Stimulated activated CD4-positive, alpha-beta T cell treated with anti-CD3 and anti-CD28 coated beads, Interleukin-15, amount 100 ng/mL, for 24 hours (primary cell): ENCODE measurements around the gene NHS.
A peak's percentile ranks its signal among the peaks of the same experiment; 100 is the strongest.

Experiments
- DNase-seq: peaks from one replicate; pipeline ENCODE4 v3.0.0-alpha.2; 2020

Gene NHS

DNA sequence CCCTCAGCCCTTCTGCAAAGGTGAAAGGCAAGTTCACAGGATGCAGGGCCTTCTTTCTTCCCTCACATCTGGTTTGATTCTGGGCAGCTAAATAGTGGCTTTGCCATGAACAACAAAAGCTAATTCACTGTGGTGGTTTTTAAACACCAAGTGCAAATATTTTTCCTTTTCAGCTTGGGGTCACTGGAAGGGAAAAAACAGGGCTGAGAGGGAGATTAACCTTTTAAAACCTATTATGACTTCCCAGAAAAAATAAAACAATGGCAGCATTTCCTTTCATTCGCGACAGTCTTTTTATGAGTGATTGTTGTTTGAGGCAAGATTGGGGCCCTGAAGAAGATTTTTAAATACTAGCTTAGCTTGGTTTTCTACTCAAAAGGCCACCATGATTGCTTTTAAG is 258.5 kb downstream of the NHS start:
- DNase-seq: no peak

- DNase-seq: no peak
Observed at GRCh38 chrX:17634542-17635207, 259.7 kb downstream of the NHS start.

- DNase-seq: no peak
Observed at GRCh38 chrX:17635231-17635630, 260.2 kb downstream of the NHS start.

GRCh38 chrX:17637235-17637634 is 262.2 kb downstream of the NHS start:
- DNase-seq: no peak

DNA sequence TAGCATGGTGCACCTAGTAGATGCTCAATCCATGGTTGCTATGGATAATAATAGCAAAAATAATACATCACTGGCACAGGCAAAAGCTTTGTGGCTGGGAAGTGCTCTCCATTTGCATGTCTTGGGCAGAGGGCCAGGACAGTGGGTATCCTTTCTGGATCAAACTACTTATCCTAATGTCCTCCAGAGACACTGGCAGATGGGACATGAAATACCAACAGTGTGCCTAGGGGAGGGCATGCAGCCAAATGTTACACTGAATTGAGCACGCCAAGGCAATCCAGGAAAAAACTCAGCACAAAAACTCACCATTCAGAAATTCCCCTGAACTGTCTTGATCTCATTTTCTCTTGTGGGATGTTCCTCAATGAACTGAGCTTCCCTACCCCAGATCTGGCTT is 263.7 kb downstream of the NHS start:
- no peak for DNase-seq

- no peak for DNase-seq
Observed at GRCh38 chrX:17642891-17643290, 267.9 kb downstream of the NHS start.

DNA sequence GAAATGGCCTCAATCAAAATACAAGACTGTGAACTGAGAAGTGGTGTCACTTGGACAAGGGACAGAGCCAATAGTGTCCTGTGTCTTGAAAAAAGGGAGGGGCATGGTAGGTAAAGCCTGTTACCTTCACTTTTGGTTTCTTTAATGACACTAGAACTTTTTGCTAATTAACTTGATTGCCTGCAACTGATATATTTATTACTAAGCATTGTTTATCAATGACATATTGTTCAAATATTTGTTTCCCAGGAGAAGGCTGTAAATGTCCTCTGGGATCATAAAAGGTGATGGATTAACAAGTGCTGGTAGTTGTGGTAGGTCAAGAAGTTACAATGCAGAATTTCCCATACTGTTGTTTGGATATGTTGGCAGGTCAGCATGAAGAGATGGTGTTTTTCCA is 268.5 kb downstream of the NHS start:
- no peak for DNase-seq

DNA sequence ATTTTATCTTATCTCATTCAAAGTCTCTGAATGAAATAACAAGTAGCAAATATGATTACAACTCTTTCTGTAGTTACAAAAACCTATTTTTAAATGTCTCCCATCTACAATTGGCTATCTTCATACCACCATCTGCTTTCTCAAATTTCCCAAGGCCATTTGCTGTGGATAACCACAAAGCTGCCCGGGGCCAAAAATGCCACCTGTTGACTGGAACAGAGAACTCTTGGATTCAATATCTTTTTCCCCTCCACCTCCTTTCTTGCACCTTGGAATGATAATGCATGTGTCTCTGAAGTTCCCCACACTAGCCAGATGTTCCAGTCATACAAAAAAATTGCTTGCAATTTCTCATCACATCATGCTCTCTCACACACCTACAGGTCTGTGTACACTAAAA is 269.0 kb downstream of the NHS start:
- DNase-seq: no peak

GRCh38 chrX:17654116-17654515 is 279.1 kb downstream of the NHS start:
- DNase-seq: peak; percentile 63

- DNase-seq: peak; percentile 29
Observed at GRCh38 chrX:17655211-17656034, 280.4 kb downstream of the NHS start.

GRCh38 chrX:17656035-17656418 is 281.0 kb downstream of the NHS start:
- peak; percentile 12 for DNase-seq

- DNase-seq: no peak
Observed at GRCh38 chrX:17656556-17656955, 281.6 kb downstream of the NHS start.

GRCh38 chrX:17662391-17662790 is 287.4 kb downstream of the NHS start:
- no peak for DNase-seq

DNA sequence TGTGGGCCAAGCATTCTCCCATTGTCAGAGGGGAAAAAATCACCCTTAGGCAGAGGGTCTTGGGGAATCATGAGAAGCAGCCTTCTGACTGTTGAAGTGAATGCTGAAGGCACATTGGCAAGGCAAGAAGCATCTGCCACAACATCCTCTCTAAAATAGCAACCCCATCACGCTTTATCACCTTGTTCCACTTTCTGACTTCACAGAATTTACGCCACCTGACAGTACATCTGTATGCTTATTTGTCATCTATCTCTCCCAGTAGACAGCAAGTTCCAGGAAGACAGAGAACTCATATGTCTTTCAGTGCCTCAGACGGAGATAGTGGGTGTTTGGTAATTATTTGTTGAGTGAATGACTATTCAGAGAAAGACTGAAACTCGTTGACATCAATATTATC is 293.9 kb downstream of the NHS start:
- no peak for DNase-seq

DNA sequence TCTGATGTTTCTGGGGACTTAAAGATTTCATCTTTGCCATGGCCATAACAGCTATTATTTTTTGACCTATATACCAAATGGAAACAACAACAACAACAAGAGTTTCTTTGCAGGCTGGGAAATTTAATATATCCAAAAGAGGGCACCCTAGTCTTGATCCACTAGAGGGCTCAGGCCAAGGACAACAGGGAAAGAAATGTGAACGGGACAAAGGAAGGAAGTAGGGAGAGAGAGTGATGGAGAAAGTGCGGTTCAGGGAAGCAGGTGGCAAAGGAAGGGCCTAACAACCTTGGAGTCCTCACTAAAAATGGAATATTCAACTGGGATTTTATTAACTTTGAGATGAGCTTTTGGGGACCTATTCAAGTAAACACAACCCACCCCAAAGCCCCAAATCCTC is 294.5 kb downstream of the NHS start:
- no peak for DNase-seq

GRCh38 chrX:17669891-17670290 is 294.9 kb downstream of the NHS start:
- DNase-seq: no peak

DNA sequence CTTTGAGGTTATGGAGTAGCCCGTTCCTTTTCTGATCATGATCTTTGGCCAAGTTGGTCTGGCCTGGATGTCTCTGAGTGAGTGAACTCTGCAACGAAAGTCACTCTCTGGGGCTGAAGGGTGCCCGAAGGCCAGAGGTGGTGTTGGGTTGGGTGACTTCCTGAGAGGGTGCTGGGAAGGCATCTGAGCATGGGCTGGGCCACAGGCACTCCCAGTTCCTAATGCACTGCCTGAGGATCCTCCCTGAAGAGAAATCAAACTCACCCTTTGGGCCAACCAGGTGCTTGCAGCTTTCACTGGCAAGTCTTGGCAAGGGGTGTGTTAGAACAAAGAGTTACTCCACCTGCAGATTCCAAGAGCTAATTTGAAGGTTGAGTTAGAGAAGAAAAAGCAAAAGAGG is 295.9 kb downstream of the NHS start:
- no peak for DNase-seq

- DNase-seq: no peak
Observed at GRCh38 chrX:17674601-17675000, 299.6 kb downstream of the NHS start.

- no peak for DNase-seq
Observed at GRCh38 chrX:17679261-17679660, 304.3 kb downstream of the NHS start.

GRCh38 chrX:17679820-17680219 is 304.8 kb downstream of the NHS start:
- no peak for DNase-seq

GRCh38 chrX:17680732-17681413 is 305.9 kb downstream of the NHS start:
- no peak for DNase-seq

- DNase-seq: peak; percentile 6
Observed at GRCh38 chrX:17682259-17682658, 307.3 kb downstream of the NHS start.

DNA sequence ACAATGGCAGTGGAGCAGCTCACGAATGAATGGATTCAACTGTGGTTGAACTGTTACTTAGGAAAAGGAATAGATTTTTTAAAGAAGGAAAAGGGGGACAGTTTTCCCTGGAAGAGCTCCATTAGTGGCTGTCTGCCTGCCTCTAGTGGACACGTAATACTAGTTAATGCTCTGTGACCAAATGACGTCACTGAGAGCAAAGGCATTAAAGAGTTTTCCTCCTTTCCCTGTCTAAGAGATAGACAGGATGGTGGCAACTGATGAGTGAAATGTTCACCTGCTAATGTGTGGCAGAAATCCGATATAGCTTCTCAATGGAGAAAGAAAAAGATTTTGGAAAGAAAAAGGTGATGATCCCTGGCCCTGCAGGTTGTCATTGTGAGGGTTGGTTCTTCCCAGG is 310.0 kb downstream of the NHS start:
- DNase-seq: no peak

DNA sequence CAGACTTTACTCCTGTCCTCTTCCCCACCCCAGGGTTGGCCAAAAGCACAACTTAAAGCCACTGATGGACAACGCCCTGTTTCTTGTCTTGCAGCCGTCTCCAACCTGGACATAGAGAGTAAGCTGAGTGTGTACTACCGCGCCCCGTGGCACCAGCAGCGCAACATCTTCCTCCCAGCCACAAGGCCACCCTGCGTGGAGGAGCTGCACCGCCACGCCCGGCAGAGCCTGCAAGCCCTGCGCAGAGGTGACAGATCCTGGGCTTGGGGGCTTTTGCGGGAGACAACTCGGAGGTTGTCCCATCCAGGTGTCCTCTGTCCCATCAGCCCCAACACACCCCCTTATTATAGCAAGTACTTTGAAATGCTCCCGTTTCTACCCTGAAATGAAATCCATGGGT is 312.6 kb downstream of the NHS start:
- no peak for DNase-seq
